HG03342 (cell line): ENCODE measurements around the gene TSSK6.
"Not testable (repeated sequence)": the region's sequence is repeated elsewhere in the genome, so short reads cannot be mapped to it uniquely, and the experiment has no call there.

Source experiments
- ATAC-seq: cut with Tn5 transposase; IDR thresholded peaks from one replicate; pipeline ENCODE4 v1.9.1; 2021; ENCODE audit warnings: mild to moderate bottlenecking, moderate library complexity; ENCODE audit not compliant: unreplicated experiment

Gene TSSK6

DNA sequence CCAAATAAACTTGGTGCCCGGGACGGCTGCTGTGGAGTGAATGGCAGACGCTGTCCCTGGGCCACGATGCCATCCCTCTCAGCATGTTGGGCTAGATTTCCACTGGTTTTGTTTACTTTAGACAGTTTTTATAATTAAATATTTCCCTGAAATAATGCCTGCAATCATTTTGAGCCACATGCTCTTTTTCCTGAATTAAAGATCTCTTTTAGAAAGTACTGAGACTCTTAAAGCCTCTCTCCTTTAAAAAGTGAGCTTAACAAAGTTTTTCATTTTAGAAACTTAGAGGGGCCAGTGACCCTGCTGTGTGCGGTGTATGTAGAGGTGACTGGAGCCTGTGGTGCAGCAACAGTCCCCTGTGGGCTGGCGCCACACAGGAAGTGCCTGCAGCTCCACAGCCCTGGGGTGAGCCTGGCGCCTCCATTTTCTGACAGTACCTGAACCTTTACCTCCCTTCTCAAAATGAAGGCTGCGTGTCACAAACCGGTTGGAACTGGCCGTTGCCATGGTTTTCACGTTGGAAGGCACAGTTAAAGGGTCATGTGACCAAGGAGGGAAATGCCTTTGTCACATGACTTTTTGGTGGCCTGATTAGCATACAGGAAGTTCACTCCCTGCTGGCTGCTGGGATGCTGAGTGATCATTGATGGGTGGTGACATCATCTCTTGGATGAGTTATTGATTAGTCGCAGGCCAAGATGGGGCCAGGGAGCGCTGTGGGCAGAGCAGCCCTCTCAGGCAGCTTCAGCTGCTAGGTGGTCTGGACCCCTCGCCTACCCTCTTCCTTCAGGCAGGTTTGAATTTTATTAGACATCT lies 26.3 kb downstream of the TSSK6 start:
- no peak for ATAC-seq

DNA sequence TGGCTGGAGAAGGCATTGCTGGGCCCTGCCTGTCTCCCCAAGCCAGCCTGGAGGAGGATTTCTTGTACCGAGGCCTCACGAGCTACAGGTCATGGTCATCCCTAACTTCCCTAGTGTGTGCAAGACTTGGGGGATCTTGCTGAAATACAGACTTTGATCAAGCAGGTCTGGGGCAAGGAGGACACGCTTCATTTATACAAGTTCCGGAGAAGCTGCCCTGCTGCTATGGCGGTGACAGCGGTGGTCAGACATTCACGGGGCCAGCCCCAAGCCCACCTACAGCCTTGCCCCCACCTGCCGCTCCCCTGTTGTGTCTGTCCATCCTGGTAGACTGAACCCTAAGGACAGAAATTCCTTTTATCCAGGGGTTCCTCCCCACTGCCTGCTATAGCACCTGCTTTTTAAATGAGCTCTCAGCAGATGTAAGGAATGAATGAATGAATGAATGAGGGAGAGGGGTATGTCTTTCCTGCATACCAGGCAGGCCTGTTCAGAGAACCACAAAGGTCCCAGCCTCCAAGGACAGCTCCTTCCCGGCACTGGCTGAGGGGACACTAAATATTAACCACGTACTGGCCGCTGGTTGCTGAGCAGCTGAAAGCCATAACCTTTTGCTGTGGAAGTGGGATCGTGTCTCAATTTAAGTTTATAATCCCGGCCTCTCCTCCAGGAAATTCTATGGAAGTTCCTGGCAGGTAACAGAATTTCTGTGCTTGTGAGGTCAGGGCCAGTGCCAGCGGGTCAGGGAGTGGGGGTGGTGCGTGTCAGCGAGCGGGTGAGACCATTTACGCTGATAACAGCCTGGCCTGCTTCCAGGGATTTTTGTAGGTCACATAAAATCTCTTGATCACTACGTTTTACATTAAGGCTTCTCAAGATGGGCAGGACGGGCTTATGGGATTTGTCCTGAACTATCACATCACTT lies 27.1 kb downstream of the TSSK6 start:
- no peak for ATAC-seq

DNA sequence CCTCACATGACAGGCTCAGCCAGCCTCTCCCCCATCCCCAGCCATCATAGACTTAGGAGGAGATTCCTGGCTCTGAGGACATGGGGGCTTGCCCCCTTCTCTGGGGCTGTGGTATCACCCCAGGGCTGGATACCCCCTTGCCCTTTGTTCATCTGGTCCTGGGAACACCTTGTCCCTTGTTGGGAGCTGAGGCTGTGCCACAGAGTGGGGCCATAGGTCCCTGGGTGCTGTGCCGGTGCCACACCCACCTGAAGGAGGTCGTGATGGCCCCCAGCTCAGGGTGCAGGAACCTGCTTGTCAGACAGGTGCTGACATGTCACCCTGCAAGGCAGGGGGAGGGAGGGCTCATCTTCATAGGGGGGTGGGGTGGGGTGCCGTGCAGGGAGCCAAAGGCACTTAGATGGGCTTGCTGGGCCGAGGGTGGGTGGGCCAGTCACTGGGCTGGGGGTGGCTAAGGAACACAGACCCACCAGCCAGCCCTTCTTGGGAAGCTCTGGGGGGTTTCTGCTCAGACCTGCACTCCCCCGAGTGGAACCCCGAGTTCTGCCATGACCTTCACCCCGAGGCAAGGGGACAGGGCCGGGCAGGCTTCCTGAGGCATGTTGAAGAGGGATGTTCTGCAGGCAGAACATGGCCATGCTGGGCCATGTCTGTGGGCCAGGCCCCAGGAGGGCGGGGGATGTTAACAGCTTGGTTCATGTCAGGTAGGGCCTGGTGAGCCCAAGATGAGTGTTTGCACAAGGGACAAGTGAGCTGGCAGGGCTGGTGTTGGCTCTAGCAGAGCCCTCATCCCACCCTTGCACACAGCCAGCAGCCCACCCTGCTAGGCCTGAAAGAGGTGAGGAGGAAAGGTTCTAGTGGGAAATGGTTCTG lies 28.0 kb downstream of the TSSK6 start:
- no peak for ATAC-seq

DNA sequence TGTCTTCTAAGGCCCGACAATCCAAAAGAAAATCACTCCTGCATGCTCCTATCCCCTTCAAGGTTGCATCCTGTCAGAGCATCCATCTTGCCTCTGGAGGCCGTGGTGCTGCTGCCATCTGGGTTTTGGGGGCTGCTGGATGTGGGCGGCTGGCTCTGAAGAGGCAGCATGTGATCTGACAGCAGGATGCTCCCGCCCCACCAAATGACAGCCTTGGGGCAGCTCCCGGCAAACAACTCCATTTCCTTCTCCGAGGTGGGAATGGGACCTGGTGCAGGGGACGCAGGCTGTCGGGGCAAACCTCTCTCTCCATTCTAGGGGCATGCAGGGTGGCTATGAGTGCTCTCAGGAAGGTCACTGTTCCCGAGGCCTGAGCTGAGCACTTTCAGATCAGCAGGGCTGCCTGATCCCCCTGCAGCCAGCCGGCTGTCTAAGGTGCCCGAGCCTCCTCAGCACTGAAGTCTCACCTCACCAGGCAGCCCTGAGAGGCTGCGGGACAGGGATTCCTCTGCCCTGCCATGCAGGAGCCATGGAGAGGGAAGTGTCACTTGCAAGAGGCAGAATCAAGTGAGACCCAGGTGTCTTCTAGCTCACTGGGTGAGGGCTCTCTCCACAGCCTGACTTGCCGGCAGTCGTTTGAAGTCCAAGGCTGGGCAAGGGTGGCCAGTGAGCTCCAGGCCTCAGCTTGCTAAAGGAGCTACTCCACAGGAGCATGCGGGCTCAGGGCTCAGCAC lies 28.8 kb downstream of the TSSK6 start:
- no peak for ATAC-seq

DNA sequence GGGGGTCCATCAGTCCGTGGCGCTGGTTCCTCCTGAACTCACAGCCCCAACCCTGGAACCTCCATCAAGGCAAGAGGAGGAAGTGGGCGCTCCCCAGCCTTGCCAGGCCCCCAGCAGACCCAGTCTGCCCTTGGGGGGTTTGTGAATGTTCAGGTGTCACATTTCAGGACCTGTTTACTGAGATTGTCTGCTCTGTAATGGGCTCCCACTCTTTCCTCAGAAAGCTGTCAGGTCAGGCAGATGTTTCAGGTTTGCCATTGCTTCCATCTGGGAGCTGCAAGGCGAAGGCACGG lies 29.4 kb downstream of the TSSK6 start:
- no peak for ATAC-seq

DNA sequence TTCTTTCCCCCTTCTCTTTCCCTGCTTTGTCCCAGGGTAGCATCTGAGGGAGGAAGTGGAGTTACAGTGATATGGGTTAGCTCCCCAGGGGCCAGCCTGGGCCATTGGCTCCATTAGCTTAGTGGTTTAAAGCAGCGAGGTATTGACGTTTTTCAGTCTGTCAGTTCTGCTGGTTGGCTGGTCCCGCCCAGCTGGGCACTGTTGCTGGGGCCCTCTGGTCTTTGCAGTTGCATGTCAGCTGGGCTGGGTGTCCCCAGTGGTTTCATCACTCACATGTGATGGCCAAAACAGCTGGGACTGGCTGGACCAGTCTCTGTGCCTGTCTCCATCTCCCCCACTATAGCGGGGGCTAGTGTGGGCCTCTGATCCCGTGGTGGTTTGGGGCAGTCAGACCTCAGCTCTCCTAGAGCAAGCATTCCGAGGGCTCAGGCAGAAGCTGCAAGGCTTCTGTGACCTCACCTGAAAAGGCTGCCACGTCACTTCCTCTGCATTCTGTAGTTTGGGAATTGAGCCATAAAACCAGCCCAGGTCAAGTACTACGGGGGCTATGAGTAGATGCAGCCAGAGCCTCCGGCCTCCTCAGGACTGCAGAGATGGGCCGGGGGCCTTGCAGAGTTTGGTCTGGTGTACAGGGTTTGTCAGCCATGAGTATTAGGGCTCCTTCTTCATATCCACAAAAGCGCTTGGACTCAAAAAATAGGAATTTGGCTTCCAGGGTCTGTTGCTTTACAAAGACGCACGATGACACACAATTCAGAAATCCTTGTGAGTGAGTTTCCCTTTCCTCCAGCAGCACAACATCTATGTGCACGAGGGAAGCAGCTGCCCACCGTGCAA lies 30.0 kb downstream of the TSSK6 start:
- no peak for ATAC-seq

DNA sequence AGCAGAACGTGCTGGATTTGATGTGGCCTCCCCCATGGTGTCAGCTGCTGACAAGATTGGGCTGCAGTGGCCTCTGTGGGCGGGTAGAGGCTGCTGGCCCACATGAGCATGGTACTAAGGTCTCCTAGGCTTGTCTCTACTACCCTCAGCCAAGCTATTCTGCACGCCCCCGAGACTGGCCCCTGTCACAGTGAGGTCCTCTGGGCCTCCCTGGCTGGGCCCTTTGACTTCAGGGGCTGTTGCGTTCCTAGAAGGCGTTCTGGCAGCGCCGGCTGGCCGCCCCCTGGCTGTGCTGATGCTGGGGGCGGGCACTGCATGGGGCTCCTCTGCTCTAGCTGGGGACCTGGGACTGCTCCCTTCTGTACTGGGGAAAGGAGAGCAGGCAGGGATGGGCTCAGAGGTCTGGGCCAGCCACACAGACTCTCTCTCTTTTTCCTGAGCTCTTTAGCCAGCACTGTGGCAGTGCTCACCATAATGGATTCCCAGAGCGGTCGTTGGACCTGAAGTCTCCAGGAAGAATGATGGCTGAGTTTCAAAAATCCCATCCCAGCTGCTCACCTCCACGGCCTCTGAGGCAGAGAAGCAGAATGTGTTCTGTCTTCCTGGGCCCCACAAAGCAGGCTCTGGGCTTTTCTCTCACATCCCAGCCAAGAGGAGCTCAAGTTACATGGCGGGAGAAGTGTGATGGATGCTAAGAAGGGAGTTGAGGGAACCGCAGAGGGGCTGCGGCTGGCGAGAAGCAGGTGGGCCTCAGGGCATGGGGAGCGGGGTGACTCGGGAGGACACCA lies 32.3 kb downstream of the TSSK6 start:
- ATAC-seq = no peak

DNA sequence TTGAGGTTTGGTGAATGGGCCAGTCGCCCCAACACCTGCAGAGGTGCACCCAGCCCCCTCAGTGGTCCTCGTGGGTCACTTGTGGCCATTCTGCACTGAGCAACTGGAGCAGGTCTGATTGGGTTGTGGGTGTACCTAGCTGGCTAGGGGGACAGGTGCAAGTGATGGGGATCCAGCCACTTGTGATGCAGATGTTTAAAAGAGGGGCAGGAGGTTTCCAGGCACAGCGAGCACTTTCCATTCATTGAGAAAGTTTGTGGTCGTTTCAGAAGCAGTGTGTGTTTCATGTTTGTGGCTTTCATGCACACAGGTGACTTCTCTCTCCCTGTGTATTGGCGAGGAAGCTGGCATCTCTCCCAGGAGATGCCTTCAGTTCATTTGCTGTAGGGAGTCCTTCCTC lies 34.7 kb downstream of the TSSK6 start:
- no peak for ATAC-seq

DNA sequence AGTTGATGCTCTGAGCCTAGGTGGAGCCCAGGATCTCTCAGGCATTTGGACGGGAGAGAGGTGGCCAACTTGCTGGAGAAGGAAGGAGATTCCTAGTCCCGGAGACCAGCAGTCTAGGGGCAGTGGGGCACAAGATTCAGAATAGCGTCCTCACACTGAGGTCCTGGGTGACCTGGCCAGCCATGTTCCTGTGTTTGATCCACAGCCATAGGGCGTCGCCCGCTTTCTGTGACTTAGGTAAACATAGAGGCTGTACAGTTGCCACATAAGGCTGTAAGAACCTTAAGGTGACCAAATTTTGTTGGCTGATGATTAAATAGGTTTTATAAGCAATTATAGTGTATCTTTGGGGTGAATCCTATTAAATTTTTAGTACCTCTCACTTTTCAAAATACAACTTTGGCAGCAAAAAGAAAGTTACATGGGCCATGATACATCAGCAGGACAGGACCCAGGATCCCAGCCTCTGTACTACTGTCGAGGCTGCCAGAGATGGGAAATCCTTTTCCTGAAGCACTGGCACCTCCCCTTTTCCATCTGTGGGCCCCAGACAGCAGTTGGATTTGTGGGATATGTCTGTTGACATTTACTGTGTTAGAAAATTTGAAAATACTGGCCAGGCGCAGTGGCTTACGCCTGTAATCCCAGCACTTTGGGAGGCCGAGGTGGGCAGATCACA lies 37.5 kb downstream of the TSSK6 start:
- no peak for ATAC-seq

DNA sequence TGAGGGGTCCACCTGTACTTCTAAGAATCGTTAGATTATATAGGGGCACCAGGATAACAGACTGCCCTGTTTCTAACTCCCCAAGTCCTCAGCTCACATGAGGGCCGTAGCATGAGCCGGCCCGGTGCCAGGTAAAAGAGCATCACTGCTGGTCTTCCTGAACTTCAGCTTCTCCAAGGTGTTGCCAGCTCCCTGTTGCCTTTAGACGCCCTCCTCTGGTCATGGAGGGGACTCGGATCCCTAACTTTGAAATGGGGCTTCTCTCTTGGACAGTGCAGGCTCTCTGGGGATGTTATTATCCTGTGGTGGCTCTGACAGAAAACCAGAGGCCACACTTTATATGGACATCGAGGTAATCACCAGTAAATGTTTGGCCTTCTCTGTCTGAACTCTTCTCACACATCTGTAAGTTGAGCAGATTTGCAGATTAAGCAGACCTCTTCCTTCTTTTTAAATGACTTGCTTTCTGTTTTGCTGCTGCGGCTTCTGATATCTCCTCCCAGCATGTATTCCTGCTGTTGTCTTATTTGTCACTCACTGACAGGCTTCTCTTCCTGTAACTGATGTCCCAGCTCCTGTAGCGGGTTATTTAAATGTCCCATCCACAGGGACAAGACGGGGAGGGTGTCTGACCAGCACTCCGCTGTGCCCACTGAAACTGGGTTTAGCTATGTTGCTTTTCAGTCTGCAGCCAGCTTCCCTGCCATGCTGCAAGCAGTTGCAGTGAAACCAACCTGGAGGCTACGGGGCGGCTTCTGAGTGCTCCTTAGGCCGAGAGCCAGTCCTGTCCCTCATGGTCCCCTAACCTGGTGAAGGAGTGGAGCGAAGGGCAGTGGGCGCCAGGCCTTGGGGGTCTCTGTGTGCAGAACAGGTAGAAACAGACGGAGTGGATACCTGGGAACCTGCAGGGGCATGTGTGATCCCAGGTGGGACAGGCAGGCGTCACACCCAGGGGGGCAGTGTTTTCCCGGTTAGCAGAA lies 39.2 kb downstream of the TSSK6 start:
- ATAC-seq = no peak

DNA sequence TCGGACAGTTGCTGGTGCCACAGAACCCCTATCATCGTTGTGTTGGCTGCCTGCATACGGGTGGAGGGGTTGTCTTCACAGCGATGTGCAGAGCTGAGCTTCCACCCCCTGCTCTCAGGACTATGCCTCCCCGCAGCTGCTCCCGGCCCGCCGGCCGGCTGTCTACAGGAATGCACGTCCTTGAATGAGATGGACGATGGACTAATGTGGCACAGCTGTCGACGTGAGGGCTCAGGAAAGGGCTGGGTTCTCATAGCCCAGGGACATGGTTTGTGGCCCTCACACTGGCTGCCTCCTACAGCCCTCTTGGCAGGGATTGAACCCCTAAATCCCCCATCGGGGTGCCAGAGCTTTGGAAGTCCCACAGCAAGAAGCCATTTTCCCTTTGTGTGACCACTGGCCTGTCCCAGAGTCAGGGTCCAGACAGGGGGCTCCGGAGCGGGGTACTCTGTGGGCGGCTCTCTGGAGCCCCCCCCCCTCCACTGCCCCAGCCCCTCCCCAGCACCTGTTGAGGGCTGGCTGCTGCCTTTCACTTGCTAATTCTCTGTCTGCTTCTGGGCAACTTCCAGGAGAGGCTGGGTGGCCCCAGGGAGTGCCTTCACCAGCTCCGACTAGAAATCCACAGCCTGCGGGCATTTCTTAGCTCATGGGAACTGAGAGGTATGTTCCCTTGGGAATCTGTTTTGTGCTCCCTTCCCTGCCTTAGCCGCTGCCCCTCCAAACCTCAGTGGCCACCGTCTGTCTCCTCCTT lies 40.2 kb downstream of the TSSK6 start:
- no peak for ATAC-seq

DNA sequence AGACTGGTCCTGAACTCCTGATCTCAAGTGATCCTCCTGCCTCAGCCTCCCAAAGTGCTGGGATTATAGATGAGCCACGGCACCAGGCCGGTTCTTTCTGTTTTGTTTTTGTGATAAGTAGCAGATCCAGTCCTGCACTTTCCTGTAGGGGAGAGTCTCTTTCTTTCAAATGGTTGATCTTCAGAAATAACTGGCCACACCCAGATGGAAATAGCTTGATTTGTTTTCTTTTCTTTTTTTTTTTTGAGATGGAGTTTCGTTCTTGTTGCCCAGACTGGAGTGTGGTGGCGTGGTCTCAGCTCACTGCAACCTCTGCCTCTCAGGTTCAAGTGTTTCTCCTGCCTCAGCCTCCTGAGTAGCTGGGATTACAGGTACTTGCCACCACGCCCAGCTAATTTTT lies 43.2 kb downstream of the TSSK6 start:
- not testable (repeated sequence) for ATAC-seq

DNA sequence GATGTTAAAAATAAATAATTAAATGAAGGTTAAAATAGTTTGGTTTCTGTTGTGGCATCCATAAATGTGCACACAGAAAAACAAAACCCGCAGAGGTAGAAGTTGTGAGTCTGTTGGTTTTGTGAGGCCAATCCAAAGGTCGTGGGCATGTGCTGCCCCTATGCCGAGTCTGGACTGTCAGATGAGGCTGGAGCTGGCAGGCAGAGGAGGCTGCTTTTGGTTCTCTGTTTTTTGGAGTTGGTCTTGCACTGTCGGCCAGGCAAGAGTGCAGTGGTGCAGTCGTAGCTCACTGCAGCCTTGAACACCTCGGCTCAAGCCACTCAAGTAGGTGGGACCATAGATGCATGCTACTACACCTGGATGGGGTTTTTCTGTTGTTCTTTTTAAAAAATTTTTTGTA lies 43.7 kb downstream of the TSSK6 start:
- ATAC-seq = no peak

DNA sequence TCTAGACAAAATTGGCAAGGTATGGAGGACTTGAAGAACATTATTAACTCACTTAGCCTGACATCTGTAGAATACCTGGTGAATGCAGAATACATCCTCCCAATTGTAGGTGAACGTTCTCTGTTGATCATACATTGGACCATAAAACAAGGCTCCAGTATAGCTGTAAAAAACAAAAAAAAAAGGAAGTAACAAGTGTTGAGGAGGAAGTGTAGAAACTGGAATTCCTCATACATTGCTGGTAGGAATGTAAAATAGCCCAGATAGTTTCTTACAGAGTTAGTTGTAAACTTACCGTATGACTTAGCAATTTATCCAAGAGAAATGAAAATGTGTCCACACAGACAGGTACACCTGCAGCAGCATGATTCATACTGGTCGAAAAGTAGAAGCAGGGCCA lies 44.8 kb downstream of the TSSK6 start:
- no peak for ATAC-seq

DNA sequence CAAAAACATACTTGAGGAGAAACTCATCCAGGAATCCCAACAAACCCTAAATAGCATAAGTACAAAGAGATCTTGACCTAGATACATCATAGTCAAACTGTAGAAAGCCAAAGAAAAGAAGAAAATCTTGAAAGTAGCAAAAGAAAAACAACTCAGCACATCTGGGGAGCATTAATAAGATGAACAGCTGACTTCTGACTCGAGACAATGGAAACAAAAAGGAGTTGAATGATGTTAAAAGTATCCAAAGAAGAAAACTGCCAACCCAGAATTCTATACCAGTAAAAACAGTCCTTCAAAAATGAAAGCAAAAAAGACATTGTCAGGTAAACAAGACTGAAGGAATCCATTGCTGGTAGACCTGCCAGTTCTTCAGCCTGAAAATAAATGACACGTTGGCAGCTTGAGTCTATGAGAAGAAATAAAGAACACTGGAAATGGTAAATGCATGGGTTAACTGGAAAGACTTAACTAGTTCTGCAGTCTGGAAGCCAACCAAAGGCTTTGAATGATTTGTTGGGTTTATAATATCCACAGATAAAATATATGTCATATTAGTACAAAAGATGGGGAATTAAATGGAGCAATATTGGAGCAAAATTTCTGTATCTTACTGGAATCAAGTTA lies 46.8 kb downstream of the TSSK6 start:
- no peak for ATAC-seq

DNA sequence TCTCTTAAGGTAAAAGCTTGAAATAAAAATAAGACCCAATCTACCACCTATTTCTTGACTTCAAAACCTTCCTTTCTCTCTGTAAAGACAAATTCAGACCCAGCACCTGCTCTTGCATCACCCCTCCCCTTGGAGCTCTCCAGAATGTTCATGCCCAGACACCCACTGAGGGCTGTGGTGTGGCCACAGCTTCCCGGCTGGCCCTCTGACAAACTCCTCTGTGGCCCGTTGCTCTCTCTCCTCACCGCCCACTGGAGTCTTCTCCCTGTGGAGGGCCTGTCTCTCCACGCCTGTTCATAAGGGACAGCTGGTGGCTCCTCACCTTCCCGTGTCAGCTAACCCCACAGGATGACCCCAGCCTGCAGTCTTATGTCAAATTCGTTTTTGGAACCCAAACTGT lies 49.1 kb downstream of the TSSK6 start:
- no peak for ATAC-seq
